ENCODE results near the gene CAVIN1. TPM values are rescaled to one million over a fixed set of nuclear protein-coding genes. Genes with fewer than 3 reads are reported as not detected.

CAVIN1 gene
- 33.3 and 35.7 TPM in 2 replicates for total RNA-seq (2014; rRNA removed; shearing (Covaris generic))
- 18.1 and 20.0 TPM in 2 replicates for polyA plus RNA-seq (2016; fragmentation: Nextera tagmentation; extraction: Ambion mirVana)
- long read RNA-seq, transcript CAVIN1-201 (2 exons, 3,828 nt): major isoform, 16 of 19 reads
- long read RNA-seq, partial matches to known transcripts: 0 of 19 reads
- long read RNA-seq, other reads (novel, unspliced or antisense): 3 of 19 reads

DNA sequence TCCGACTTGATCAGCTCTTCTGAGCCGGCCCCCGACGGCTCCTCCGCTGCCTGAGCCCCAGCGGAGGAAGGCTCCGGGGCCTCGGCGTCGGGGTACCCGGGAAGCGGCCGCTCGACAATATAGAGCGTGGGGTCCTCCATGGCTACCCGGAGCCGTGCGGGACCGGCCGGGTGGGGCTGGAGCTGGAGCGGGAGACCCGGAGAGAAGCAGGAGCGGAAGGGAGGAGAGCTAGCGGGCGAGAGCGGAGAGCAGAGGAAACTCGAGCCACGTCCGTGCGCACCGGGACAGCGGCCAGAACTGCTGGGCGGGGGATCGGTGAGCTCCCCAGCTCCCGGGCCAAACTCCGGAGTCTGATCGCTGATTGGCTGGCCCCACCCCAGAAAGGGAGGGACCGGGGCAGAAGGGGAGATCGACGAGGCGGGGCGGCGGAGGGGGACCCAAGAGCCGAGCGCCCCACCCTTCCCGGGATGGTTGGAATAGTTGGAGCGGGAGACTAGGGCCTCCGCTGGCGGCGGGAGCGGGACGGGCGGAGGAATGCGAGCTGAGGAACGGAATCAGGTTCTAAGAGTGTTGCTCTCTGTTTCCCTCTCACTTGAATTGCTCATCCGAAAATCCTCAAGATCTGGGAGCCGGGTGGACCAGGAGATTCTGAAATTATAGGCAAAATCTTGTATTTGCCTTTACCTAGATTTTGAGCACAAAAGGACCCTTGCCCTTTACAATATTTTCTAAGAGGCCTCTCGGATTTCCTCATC lies at the start of gene CAVIN1:
Gene CAVIN1, minus strand, starts transcription at position 299 of the 755 bp plus-strand sequence. Its CDS starts 159 bp downstream, at position 140.
- peaks cover 36% of the 10 kb centered on the region for H3K27me3 Mint-ChIP-seq (ENCODE audit: insufficient read depth, low read depth, poor library complexity)
- Histone ChIP-seq H3K36me3 (ENCODE audit: insufficient read depth) (no peaks in the 10 kb centered on the region), H3K27me3 (ENCODE audit: insufficient read depth) (peaks cover 34% of the 10 kb centered on the region), H3K4me2 (peak within 1 kb of the TSS; percentile 100), H3K4me3 (peak within 1 kb of the TSS; percentile 97), H3F3A (replicated peaks; ENCODE audit: low read depth) (peaks cover 12% of the 10 kb centered on the region; the same call in 1 of the 2 replicates), H3K79me2 (replicated peaks; ENCODE audit: insufficient read depth) (peaks cover 12% of the 10 kb centered on the region), H4K20me1 (replicated peaks; ENCODE audit: insufficient read depth) (peaks cover 7% of the 10 kb centered on the region), H3K9me2 (ENCODE audit: insufficient read depth) (no peaks in the 10 kb centered on the region), H3K27ac (ENCODE audit: low read depth) (peak within 1 kb of the TSS; percentile 92), H3K4me1 (ENCODE audit: insufficient read depth) (peaks cover 34% of the 10 kb centered on the region), H2AFZ (peak within 1 kb of the TSS; percentile 90)
- peaks cover 3% of the 10 kb centered on the region; the same call in 2 of the 3 replicates for H3K36me3 Mint-ChIP-seq (ENCODE audit: low read depth)
- DNase-seq (ENCODE audit: low spot score) (peak; percentile 99), ATAC-seq (peak; percentile 81)
- peak within 1 kb of the TSS; percentile 91 for H3K4me3 Mint-ChIP-seq
- peak; percentile 17; the same call in 1 of the 2 replicates for TF ChIP-seq CREB1 (CRISPR knock-in tag; IDR thresholded peaks at IDR 0.05; ENCODE audit: low read depth)
- TF ChIP-seq ZNF331 (CRISPR knock-in tag; IDR thresholded peaks at IDR 0.05; ENCODE audit: low read depth): no peak
- peak; percentile 35 for TF ChIP-seq REST (IDR thresholded peaks at IDR 0.05; ENCODE audit: unreplicated experiment)
- peak; percentile 98 for TF ChIP-seq POLR2AphosphoS5 (IDR thresholded peaks at IDR 0.05; ENCODE audit: low read depth)
- peak within 1 kb of the TSS; percentile 75 for H3K27ac Mint-ChIP-seq
- peaks cover 34% of the 10 kb centered on the region for H3K4me1 Mint-ChIP-seq
- H3K9me3 Mint-ChIP-seq: no peaks in the 10 kb centered on the region; the same call in 2 of the 3 replicates

DNA sequence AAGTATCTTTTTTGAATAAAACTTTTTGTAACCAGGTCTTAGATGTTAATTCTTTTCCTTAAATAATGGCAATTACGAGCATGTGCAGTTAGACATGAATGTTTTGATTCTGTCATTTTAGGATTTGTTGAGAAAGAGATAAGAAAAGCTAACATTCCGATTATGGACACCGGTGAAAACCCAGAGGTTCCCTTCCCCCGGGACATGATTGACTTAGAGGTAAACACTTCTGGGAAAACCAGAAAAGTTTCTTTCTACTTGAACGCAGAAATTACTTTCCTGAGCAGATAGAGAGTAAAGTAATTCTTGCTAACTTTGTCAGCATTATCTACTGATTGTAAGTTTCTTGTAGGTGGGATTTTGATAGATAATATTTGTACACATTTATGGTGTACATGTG lies 44.8 kb upstream of the CAVIN1 start:
- H3K9me3 Mint-ChIP-seq: no peaks in the 10 kb centered on the region
- no peaks in the 10 kb centered on the region for H3K4me1 Mint-ChIP-seq
- TF ChIP-seq, protein P1, sequence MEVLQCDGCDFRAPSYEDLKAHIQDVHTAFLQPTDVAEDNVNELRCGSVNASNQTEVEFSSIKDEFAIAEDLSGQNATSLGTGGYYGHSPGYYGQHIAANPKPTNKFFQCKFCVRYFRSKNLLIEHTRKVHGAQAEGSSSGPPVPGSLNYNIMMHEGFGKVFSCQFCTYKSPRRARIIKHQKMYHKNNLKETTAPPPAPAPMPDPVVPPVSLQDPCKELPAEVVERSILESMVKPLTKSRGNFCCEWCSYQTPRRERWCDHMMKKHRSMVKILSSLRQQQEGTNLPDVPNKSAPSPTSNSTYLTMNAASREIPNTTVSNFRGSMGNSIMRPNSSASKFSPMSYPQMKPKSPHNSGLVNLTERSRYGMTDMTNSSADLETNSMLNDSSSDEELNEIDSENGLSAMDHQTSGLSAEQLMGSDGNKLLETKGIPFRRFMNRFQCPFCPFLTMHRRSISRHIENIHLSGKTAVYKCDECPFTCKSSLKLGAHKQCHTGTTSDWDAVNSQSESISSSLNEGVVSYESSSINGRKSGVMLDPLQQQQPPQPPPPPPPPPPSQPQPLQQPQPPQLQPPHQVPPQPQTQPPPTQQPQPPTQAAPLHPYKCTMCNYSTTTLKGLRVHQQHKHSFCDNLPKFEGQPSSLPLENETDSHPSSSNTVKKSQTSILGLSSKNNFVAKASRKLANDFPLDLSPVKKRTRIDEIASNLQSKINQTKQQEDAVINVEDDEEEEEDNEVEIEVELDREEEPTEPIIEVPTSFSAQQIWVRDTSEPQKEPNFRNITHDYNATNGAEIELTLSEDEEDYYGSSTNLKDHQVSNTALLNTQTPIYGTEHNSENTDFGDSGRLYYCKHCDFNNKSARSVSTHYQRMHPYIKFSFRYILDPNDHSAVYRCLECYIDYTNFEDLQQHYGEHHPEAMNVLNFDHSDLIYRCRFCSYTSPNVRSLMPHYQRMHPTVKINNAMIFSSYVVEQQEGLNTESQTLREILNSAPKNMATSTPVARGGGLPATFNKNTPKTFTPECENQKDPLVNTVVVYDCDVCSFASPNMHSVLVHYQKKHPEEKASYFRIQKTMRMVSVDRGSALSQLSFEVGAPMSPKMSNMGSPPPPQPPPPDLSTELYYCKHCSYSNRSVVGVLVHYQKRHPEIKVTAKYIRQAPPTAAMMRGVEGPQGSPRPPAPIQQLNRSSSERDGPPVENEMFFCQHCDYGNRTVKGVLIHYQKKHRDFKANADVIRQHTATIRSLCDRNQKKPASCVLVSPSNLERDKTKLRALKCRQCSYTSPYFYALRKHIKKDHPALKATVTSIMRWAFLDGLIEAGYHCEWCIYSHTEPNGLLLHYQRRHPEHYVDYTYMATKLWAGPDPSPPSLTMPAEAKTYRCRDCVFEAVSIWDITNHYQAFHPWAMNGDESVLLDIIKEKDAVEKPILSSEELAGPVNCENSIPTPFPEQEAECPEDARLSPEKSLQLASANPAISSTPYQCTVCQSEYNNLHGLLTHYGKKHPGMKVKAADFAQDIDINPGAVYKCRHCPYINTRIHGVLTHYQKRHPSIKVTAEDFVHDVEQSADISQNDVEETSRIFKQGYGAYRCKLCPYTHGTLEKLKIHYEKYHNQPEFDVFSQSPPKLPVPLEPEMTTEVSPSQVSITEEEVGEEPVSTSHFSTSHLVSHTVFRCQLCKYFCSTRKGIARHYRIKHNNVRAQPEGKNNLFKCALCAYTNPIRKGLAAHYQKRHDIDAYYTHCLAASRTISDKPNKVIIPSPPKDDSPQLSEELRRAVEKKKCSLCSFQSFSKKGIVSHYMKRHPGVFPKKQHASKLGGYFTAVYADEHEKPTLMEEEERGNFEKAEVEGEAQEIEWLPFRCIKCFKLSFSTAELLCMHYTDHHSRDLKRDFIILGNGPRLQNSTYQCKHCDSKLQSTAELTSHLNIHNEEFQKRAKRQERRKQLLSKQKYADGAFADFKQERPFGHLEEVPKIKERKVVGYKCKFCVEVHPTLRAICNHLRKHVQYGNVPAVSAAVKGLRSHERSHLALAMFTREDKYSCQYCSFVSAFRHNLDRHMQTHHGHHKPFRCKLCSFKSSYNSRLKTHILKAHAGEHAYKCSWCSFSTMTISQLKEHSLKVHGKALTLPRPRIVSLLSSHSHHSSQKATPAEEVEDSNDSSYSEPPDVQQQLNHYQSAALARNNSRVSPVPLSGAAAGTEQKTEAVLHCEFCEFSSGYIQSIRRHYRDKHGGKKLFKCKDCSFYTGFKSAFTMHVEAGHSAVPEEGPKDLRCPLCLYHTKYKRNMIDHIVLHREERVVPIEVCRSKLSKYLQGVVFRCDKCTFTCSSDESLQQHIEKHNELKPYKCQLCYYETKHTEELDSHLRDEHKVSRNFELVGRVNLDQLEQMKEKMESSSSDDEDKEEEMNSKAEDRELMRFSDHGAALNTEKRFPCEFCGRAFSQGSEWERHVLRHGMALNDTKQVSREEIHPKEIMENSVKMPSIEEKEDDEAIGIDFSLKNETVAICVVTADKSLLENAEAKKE (CRISPR knock-in tag; IDR thresholded peaks at IDR 0.05): no peak
- TF ChIP-seq, protein P2, sequence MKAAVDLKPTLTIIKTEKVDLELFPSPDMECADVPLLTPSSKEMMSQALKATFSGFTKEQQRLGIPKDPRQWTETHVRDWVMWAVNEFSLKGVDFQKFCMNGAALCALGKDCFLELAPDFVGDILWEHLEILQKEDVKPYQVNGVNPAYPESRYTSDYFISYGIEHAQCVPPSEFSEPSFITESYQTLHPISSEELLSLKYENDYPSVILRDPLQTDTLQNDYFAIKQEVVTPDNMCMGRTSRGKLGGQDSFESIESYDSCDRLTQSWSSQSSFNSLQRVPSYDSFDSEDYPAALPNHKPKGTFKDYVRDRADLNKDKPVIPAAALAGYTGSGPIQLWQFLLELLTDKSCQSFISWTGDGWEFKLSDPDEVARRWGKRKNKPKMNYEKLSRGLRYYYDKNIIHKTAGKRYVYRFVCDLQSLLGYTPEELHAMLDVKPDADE (IDR thresholded peaks at IDR 0.05): no peak
- TF ChIP-seq JUNB (IDR thresholded peaks at IDR 0.05; ENCODE audit: unreplicated experiment): no peak
- no peak for TF ChIP-seq POLR2AphosphoS5 (IDR thresholded peaks at IDR 0.05; ENCODE audit: low read depth)
- TF ChIP-seq EZH2phosphoT487 (IDR thresholded peaks at IDR 0.05; ENCODE audit: unreplicated experiment): no peak
- TF ChIP-seq EZH2 (IDR thresholded peaks at IDR 0.05; ENCODE audit: low read depth, unreplicated experiment): no peak
- no peaks in the 10 kb centered on the region for H3K27me3 Mint-ChIP-seq (ENCODE audit: insufficient read depth, low read depth, poor library complexity)
- no peaks in the 10 kb centered on the region for H3F3A ChIP-seq (replicated peaks; ENCODE audit: low read depth)
- no peaks in the 10 kb centered on the region for H3K4me1 ChIP-seq (ENCODE audit: insufficient read depth)
- no peak overlapping the region for H3K27ac Mint-ChIP-seq
- H3K36me3 Mint-ChIP-seq (ENCODE audit: low read depth): peaks cover 53% of the 10 kb centered on the region; the same call in 2 of the 3 replicates
- no peaks in the 10 kb centered on the region for H3K27me3 ChIP-seq (ENCODE audit: insufficient read depth)
- H3K4me3 Mint-ChIP-seq: no peak overlapping the region
- no peak overlapping the region for H3K4me3 ChIP-seq
- no peaks in the 10 kb centered on the region for H3K9me2 ChIP-seq (ENCODE audit: insufficient read depth)
- H3K27ac ChIP-seq (ENCODE audit: low read depth): no peak overlapping the region
- DNase-seq (ENCODE audit: low spot score): no peak
- ATAC-seq: no peak
- H4K20me1 ChIP-seq (replicated peaks; ENCODE audit: insufficient read depth): peaks cover 3% of the 10 kb centered on the region; the same call in 1 of the 2 replicates
- no peaks in the 10 kb centered on the region for H3K79me2 ChIP-seq (replicated peaks; ENCODE audit: insufficient read depth)
- peaks cover 22% of the 10 kb centered on the region for H3K36me3 ChIP-seq (ENCODE audit: insufficient read depth)
- no peak overlapping the region for H3K4me2 ChIP-seq
- H2AFZ ChIP-seq: no peak overlapping the region

Data from GM23338 (cell line).